WTC11 (cell line): Measurements from ENCODE around the gene DCTPP1. TPM values are rescaled to one million over a fixed set of nuclear protein-coding genes. Genes with fewer than 3 reads are reported as not detected.

Experiments
- ATAC-seq: fragments of 200-7000 bp; cut with Tn5 transposase; 2 replicates; pipeline ENCODE4 v1.10.0; 2021; ENCODE audit warnings: mild to moderate bottlenecking, moderate library complexity
- CTCF ChIA-PET: fragments of 300-600 bp; sonication (Branson Sonifier 250); formaldehyde crosslinking; loops from one replicate; lab custom pipeline; 2021; ENCODE audit warnings: antibody characterized with exemption; lab: Charles Lee
- POLR2A ChIA-PET: fragments of 350-600 bp; sonication (Branson Sonifier 250); formaldehyde crosslinking; loops from one replicate; lab custom pipeline; 2021; ENCODE audit warnings: antibody characterized with exemption; lab: Charles Lee
- DNase-seq: peaks from one replicate; pipeline ENCODE4 v3.0.0; 2021; ENCODE audit warnings: low spot score
- H3K27ac Mint-ChIP-seq: 2 replicates; pipeline ENCODE4 v1.8.0; 2021; ENCODE audit warnings: mixed read lengths
- H3K27me3 Mint-ChIP-seq: 2 replicates; pipeline ENCODE4 v1.8.0; 2021; ENCODE audit warnings: low read depth, mild to moderate bottlenecking, moderate library complexity, mixed read lengths
- H3K36me3 Mint-ChIP-seq: 2 replicates; pipeline ENCODE4 v1.8.0; 2021; ENCODE audit warnings: mixed read lengths
- H3K4me1 Mint-ChIP-seq: 2 replicates; pipeline ENCODE4 v1.8.0; 2022; ENCODE audit warnings: mixed read lengths
- H3K4me3 Mint-ChIP-seq: 2 replicates; pipeline ENCODE4 v1.8.0; 2021; ENCODE audit warnings: mild to moderate bottlenecking, moderate library complexity, mixed read lengths
- H3K9me3 Mint-ChIP-seq: 2 replicates; pipeline ENCODE4 v1.8.0; 2021; ENCODE audit warnings: mixed read lengths
- ATF3 ChIP-seq: sonication (generic); formaldehyde crosslinking; conservative IDR thresholded peaks from 2 replicates; pipeline ENCODE4 v1.8.1; 2022; ENCODE audit warnings: mild to moderate bottlenecking, missing genetic modification reagents
- E2F1 ChIP-seq: sonication (generic); formaldehyde crosslinking; IDR thresholded peaks from 2 replicates; pipeline ENCODE4 v1.8.0; 2022; ENCODE audit warnings: mild to moderate bottlenecking, missing genetic modification reagents
- ETV6 ChIP-seq: sonication (generic); formaldehyde crosslinking; IDR thresholded peaks from 2 replicates; pipeline ENCODE4 v1.8.1; 2022; ENCODE audit warnings: mild to moderate bottlenecking, missing genetic modification reagents
- FOXP4 ChIP-seq: sonication (generic); formaldehyde crosslinking; IDR thresholded peaks from 2 replicates; pipeline ENCODE4 v1.8.0; 2022; ENCODE audit warnings: mild to moderate bottlenecking, missing genetic modification reagents
- HMGA2 ChIP-seq: fragments of 250-450 bp; sonication (Bioruptor Pico); IDR thresholded peaks from 2 replicates; pipeline ENCODE4 v1.4.0; 2021; ENCODE audit warnings: mild to moderate bottlenecking, moderate library complexity
- JUN ChIP-seq: sonication (generic); formaldehyde crosslinking; IDR thresholded peaks from 2 replicates; pipeline ENCODE4 v1.8.0; 2023; ENCODE audit warnings: mild to moderate bottlenecking, missing genetic modification reagents
- MXD4 ChIP-seq: fragments of 250-450 bp; sonication (Bioruptor Pico); IDR thresholded peaks from 2 replicates; pipeline ENCODE4 v1.8.0; 2021; ENCODE audit warnings: mild to moderate bottlenecking, moderate library complexity, borderline replicate concordance
- NR3C1 ChIP-seq: sonication (generic); formaldehyde crosslinking; conservative IDR thresholded peaks from 2 replicates; pipeline ENCODE4 v1.8.1; 2023; ENCODE audit warnings: low read depth, mild to moderate bottlenecking, missing genetic modification reagents
- OVOL2 ChIP-seq: fragments of 250-450 bp; sonication (Bioruptor Pico); IDR thresholded peaks from 2 replicates; pipeline ENCODE4 v1.9.0; 2021; ENCODE audit warnings: mild to moderate bottlenecking, borderline replicate concordance
- RELA ChIP-seq: sonication (generic); formaldehyde crosslinking; IDR thresholded peaks from 2 replicates; pipeline ENCODE4 v1.8.1; 2022; ENCODE audit warnings: missing genetic modification reagents, mild to moderate bottlenecking, borderline replicate concordance
- SMAD4 ChIP-seq: sonication (generic); formaldehyde crosslinking; IDR thresholded peaks from 2 replicates; pipeline ENCODE4 v1.8.0; 2022; ENCODE audit warnings: mild to moderate bottlenecking, missing genetic modification reagents
- SOX15 ChIP-seq: fragments of 250-450 bp; sonication (Bioruptor Pico); IDR thresholded peaks from 2 replicates; pipeline ENCODE4 v1.9.0; 2021; ENCODE audit warnings: mild to moderate bottlenecking
- STAT6 ChIP-seq: sonication (generic); formaldehyde crosslinking; conservative IDR thresholded peaks from 2 replicates; pipeline ENCODE4 v1.8.1; 2023; ENCODE audit warnings: mild to moderate bottlenecking, low read depth, missing genetic modification reagents, moderate library complexity
- USF1 ChIP-seq: sonication (generic); formaldehyde crosslinking; IDR thresholded peaks from 2 replicates; pipeline ENCODE4 v1.8.0; 2022; ENCODE audit warnings: mild to moderate bottlenecking, missing genetic modification reagents
- ZSCAN18 ChIP-seq: fragments of 250-450 bp; sonication (Bioruptor Pico); IDR thresholded peaks from 2 replicates; pipeline ENCODE4 v2.1.2; 2022; ENCODE audit warnings: mild to moderate bottlenecking, moderate library complexity
- total RNA-seq: library from RNA; stranded (reverse); gene quantifications from 3 replicates; pipeline ENCODE4 v1.2.3, GENCODE V29; 2021
- TF ChIP-seq, protein P1 (sequence below): sonication (generic); formaldehyde crosslinking; IDR thresholded peaks from 2 replicates; pipeline ENCODE4 v1.8.1; 2022; ENCODE audit warnings: low read depth, missing genetic modification reagents, borderline replicate concordance
- TF ChIP-seq, protein P2 (sequence below): fragments of 250-450 bp; sonication (Bioruptor Pico); IDR thresholded peaks from 2 replicates; pipeline ENCODE4 v1.8.0; 2021; ENCODE audit warnings: mild to moderate bottlenecking
- TF ChIP-seq, protein P3 (sequence below): fragments of 250-450 bp; sonication (Bioruptor Pico); IDR thresholded peaks from 2 replicates; pipeline ENCODE4 v1.9.0; 2021; ENCODE audit warnings: mild to moderate bottlenecking
- TF ChIP-seq, protein P4 (sequence below): sonication (generic); formaldehyde crosslinking; IDR thresholded peaks from 2 replicates; pipeline ENCODE4 v1.8.1; 2022; ENCODE audit warnings: mild to moderate bottlenecking, moderate library complexity, missing genetic modification reagents

Gene DCTPP1
- total RNA-seq, 1 experiment from 2014 or later, result 70.5 TPM

GRCh38 chr16:30428055-30428454 is 1.8 kb downstream of the DCTPP1 start:
- DNase-seq (no peak), ATAC-seq (no peak)
- Mint-ChIP-seq H3K36me3 (peaks cover 34% of the 10 kb centered on the region), H3K27me3 (peaks cover 7% of the 10 kb centered on the region), H3K27ac (no peak overlapping the region; the same call in 1 of the 2 replicates), H3K4me3 (peak overlapping the region; percentile 24; the same call in 1 of the 2 replicates), H3K4me1 (peaks cover 17% of the 10 kb centered on the region), H3K9me3 (no peaks in the 10 kb centered on the region)
- ChIA-PET POLR2A (no interaction called here), CTCF (no interaction called here)
- TF ChIP-seq NR3C1 (CRISPR knock-in tag) (no peak), MXD4 (CRISPR knock-in tag) (no peak), USF1 (CRISPR knock-in tag) (no peak), HMGA2 (CRISPR knock-in tag) (no peak), E2F1 (CRISPR knock-in tag) (no peak), JUN (CRISPR knock-in tag) (no peak), OVOL2 (no peak), ATF3 (CRISPR knock-in tag) (no peak), ETV6 (no peak), FOXP4 (no peak), SMAD4 (no peak), SOX15 (CRISPR knock-in tag) (no peak), ZSCAN18 (CRISPR knock-in tag) (no peak), STAT6 (CRISPR knock-in tag) (no peak), RELA (CRISPR knock-in tag) (no peak)
- TF ChIP-seq, protein P1, sequence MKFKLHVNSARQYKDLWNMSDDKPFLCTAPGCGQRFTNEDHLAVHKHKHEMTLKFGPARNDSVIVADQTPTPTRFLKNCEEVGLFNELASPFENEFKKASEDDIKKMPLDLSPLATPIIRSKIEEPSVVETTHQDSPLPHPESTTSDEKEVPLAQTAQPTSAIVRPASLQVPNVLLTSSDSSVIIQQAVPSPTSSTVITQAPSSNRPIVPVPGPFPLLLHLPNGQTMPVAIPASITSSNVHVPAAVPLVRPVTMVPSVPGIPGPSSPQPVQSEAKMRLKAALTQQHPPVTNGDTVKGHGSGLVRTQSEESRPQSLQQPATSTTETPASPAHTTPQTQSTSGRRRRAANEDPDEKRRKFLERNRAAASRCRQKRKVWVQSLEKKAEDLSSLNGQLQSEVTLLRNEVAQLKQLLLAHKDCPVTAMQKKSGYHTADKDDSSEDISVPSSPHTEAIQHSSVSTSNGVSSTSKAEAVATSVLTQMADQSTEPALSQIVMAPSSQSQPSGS (CRISPR knock-in tag), result no peak
- TF ChIP-seq, protein P2, sequence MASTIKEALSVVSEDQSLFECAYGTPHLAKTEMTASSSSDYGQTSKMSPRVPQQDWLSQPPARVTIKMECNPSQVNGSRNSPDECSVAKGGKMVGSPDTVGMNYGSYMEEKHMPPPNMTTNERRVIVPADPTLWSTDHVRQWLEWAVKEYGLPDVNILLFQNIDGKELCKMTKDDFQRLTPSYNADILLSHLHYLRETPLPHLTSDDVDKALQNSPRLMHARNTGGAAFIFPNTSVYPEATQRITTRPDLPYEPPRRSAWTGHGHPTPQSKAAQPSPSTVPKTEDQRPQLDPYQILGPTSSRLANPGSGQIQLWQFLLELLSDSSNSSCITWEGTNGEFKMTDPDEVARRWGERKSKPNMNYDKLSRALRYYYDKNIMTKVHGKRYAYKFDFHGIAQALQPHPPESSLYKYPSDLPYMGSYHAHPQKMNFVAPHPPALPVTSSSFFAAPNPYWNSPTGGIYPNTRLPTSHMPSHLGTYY, result no peak
- TF ChIP-seq, protein P3, sequence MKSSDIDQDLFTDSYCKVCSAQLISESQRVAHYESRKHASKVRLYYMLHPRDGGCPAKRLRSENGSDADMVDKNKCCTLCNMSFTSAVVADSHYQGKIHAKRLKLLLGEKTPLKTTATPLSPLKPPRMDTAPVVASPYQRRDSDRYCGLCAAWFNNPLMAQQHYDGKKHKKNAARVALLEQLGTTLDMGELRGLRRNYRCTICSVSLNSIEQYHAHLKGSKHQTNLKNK (CRISPR knock-in tag), result no peak
- TF ChIP-seq, protein P4, sequence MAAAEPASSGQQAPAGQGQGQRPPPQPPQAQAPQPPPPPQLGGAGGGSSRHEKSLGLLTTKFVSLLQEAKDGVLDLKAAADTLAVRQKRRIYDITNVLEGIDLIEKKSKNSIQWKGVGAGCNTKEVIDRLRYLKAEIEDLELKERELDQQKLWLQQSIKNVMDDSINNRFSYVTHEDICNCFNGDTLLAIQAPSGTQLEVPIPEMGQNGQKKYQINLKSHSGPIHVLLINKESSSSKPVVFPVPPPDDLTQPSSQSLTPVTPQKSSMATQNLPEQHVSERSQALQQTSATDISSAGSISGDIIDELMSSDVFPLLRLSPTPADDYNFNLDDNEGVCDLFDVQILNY, result no peak
